ENCODE measurements around the gene RNF34. TPM values are rescaled to one million over a fixed set of nuclear protein-coding genes. Genes with fewer than 3 reads are reported as not detected.
A peak's percentile ranks its signal among the peaks of the same experiment; 100 is the strongest.

RNF34 gene
- total RNA-seq, 2 donors from 2014 or later, result 72.6 to 74.7 TPM

GRCh38 chr12:121400332-121401139, 618 bp downstream of the RNF34 start:
- TF ChIP-seq, protein P1, sequence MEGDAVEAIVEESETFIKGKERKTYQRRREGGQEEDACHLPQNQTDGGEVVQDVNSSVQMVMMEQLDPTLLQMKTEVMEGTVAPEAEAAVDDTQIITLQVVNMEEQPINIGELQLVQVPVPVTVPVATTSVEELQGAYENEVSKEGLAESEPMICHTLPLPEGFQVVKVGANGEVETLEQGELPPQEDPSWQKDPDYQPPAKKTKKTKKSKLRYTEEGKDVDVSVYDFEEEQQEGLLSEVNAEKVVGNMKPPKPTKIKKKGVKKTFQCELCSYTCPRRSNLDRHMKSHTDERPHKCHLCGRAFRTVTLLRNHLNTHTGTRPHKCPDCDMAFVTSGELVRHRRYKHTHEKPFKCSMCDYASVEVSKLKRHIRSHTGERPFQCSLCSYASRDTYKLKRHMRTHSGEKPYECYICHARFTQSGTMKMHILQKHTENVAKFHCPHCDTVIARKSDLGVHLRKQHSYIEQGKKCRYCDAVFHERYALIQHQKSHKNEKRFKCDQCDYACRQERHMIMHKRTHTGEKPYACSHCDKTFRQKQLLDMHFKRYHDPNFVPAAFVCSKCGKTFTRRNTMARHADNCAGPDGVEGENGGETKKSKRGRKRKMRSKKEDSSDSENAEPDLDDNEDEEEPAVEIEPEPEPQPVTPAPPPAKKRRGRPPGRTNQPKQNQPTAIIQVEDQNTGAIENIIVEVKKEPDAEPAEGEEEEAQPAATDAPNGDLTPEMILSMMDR (conservative IDR thresholded peaks at IDR 0.05), result no peak
- Mint-ChIP-seq H3K4me3 (peak overlapping the region; percentile 85), H3K27ac (peak overlapping the region; percentile 99), H3K4me1 (peaks cover 18% of the 10 kb centered on the region), H3K27me3 (ENCODE audit: insufficient read depth) (no peaks in the 10 kb centered on the region), H3K9me3 (no peaks in the 10 kb centered on the region), H3K36me3 (ENCODE audit: low read depth) (peaks cover 22% of the 10 kb centered on the region)
- WGBS, 2 experiments (ENCODE audit: insufficient coverage in 1 of 2, insufficient read length in 1 of 2), result 1 to 2% methylated on average over 20 to 48 of the region's 48 CpGs
- Histone ChIP-seq H3K4me3 (ENCODE audit: low read length) (peak overlapping the region; percentile 89), H3K27ac (ENCODE audit: low read depth, low read length) (peak overlapping the region; percentile 78), H3K4me1 (ENCODE audit: control insufficient read depth, insufficient read depth, low read length) (no peaks in the 10 kb centered on the region), H3K9me3 (ENCODE audit: control insufficient read depth, low read length) (no peaks in the 10 kb centered on the region), H3K9ac (ENCODE audit: extremely low read depth, low read length, poor library complexity, severe bottlenecking) (peak overlapping the region; percentile 85), H3K36me3 (ENCODE audit: control insufficient read depth, insufficient read depth, low read length) (peaks cover 29% of the 10 kb centered on the region), H3K27me3 (ENCODE audit: control insufficient read depth, insufficient read depth, low read length, poor library complexity, severe bottlenecking) (no peaks in the 10 kb centered on the region)
- DNase-seq, result peak; percentile 87

DNA sequence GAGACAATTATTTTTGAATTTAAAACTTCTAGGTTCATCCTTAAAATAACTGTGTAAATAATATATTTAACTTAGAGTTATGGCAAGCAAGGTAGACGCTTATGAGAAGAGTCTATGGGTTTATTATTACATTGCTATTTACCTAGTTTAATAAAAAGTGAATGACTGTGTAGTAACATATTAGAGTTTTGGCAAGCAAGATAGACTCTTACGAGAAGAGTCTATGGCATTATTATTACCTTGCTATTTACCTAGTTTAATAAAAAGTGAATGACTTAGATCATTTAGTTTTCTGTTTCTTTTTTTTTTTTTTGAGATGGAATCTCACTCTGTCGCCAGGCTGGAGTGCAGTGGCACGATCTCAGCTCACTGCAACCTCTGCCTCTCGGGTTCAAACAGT, 3.8 kb downstream of the RNF34 start:
- H3K9me3 Mint-ChIP-seq, result no peaks in the 10 kb centered on the region
- no peak overlapping the region for H3K27ac ChIP-seq (ENCODE audit: low read depth, low read length)
- no peaks in the 10 kb centered on the region for H3K9me3 ChIP-seq (ENCODE audit: control insufficient read depth, low read length)
- peaks cover 43% of the 10 kb centered on the region for H3K36me3 Mint-ChIP-seq (ENCODE audit: low read depth)
- H3K27ac Mint-ChIP-seq, result no peak overlapping the region
- no peak overlapping the region for H3K4me3 ChIP-seq (ENCODE audit: low read length)
- no peak for DNase-seq
- no peak overlapping the region for H3K4me3 Mint-ChIP-seq
- TF ChIP-seq, protein P1 (conservative IDR thresholded peaks at IDR 0.05), result no peak
- no peaks in the 10 kb centered on the region for H3K27me3 Mint-ChIP-seq (ENCODE audit: insufficient read depth)
- H3K4me1 Mint-ChIP-seq, result peaks cover 18% of the 10 kb centered on the region
- H3K9ac ChIP-seq (ENCODE audit: extremely low read depth, low read length, poor library complexity, severe bottlenecking), result no peak overlapping the region
- H3K27me3 ChIP-seq (ENCODE audit: control insufficient read depth, insufficient read depth, low read length, poor library complexity, severe bottlenecking), result no peaks in the 10 kb centered on the region
- peaks cover 57% of the 10 kb centered on the region for H3K36me3 ChIP-seq (ENCODE audit: control insufficient read depth, insufficient read depth, low read length)
- no peaks in the 10 kb centered on the region for H3K4me1 ChIP-seq (ENCODE audit: control insufficient read depth, insufficient read depth, low read length)
- 95 to 100% methylated on average over 3 to 4 of the region's 5 CpGs for WGBS, 2 experiments (ENCODE audit: insufficient coverage in 1 of 2, insufficient read length in 1 of 2)

GRCh38 chr12:121404734-121405133, 4.8 kb downstream of the RNF34 start:
- Histone ChIP-seq H3K4me3 (ENCODE audit: low read length) (no peak overlapping the region), H3K27me3 (ENCODE audit: control insufficient read depth, insufficient read depth, low read length, poor library complexity, severe bottlenecking) (no peaks in the 10 kb centered on the region), H3K9ac (ENCODE audit: extremely low read depth, low read length, poor library complexity, severe bottlenecking) (no peak overlapping the region), H3K36me3 (ENCODE audit: control insufficient read depth, insufficient read depth, low read length) (peaks cover 61% of the 10 kb centered on the region), H3K9me3 (ENCODE audit: control insufficient read depth, low read length) (no peaks in the 10 kb centered on the region), H3K27ac (ENCODE audit: low read depth, low read length) (no peak overlapping the region), H3K4me1 (ENCODE audit: control insufficient read depth, insufficient read depth, low read length) (no peaks in the 10 kb centered on the region)
- H3K27me3 Mint-ChIP-seq (ENCODE audit: insufficient read depth), result no peaks in the 10 kb centered on the region
- WGBS, 2 experiments (ENCODE audit: insufficient coverage in 1 of 2, insufficient read length in 1 of 2), result 100% methylated on average over 1 of the region's 1 CpG; no CpG with 5 or more reads in 1 of the 2 experiments
- no peaks in the 10 kb centered on the region for H3K9me3 Mint-ChIP-seq
- H3K36me3 Mint-ChIP-seq (ENCODE audit: low read depth), result peaks cover 52% of the 10 kb centered on the region
- H3K4me3 Mint-ChIP-seq, result no peak overlapping the region
- TF ChIP-seq, protein P1 (conservative IDR thresholded peaks at IDR 0.05), result no peak
- DNase-seq, result no peak
- H3K4me1 Mint-ChIP-seq, result peaks cover 18% of the 10 kb centered on the region
- H3K27ac Mint-ChIP-seq, result no peak overlapping the region
